Ramos (cell line): ENCODE measurements around the gene APCDD1L.

ENCODE experiments used
- in situ Hi-C: fragments of 300-500 bp; cut with MboI; formaldehyde crosslinking; loops from one replicate; pipeline ENCODE4 v1.14.3; 2022; ENCODE audit warnings: low sequenced_read_pairs; ENCODE audit not compliant: unreplicated experiment

APCDD1L gene

DNA sequence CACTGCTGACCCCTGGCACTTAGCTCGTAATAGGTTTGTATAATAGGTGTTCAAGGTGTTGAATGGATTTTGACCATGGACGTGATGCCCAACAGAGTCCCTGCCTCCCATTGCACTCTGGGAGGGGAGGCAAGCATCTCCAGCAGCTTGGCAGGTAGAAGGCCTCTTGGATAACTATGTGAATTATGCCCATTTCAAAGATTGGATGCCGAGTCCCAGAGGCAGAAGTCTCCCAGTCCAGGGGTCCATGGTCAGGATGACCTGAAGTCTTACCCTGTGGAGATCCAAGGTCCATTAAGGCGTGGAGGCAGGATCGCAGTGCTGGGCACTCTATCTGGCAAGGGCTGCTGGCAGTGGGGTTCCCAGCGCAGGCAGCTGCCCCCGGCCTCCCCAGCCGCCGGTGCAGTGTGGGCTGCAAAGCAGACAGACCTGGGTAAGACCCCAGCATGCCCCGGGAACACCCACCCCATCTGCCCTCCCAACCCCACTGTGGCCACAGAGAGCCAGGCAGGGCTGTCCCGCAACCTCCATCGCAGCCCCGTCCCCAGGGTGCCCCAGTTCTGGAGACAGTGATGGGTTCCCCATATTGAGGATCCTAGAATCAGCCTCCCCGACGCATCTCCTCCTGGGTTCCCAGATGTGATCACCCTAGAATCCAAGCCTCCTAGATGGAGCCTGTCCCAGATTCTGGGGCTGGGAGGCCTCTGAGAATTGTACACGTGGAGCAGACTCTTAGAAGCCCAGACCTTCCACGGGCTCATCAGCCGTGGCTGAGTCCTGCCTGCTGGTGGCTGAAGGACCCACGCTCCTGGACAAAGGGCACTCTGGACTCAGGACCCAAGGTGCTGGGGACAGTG lies 44.6 kb downstream of the APCDD1L start:
- in situ Hi-C loops = no loop called here

DNA sequence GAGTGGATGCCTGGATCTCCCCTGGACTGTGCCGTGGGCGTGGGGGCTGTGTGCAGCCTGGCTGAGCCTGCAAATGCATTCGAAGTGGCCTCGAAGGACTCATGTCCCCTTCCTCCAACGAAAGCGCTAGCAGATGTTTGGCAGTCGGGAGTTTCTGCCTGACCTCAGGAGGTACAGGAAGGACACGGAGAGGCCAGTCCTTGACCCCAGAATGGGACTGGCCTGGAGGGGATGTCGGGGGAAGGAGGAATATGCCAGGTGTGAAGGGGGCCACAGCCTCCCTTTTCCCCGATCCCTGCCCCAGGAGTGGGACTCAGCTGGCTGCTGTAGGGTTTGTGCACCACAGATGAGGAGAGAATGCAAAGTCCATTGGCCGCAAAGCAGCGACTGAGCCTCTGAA lies 45.6 kb downstream of the APCDD1L start:
- in situ Hi-C loops = no loop called here

DNA sequence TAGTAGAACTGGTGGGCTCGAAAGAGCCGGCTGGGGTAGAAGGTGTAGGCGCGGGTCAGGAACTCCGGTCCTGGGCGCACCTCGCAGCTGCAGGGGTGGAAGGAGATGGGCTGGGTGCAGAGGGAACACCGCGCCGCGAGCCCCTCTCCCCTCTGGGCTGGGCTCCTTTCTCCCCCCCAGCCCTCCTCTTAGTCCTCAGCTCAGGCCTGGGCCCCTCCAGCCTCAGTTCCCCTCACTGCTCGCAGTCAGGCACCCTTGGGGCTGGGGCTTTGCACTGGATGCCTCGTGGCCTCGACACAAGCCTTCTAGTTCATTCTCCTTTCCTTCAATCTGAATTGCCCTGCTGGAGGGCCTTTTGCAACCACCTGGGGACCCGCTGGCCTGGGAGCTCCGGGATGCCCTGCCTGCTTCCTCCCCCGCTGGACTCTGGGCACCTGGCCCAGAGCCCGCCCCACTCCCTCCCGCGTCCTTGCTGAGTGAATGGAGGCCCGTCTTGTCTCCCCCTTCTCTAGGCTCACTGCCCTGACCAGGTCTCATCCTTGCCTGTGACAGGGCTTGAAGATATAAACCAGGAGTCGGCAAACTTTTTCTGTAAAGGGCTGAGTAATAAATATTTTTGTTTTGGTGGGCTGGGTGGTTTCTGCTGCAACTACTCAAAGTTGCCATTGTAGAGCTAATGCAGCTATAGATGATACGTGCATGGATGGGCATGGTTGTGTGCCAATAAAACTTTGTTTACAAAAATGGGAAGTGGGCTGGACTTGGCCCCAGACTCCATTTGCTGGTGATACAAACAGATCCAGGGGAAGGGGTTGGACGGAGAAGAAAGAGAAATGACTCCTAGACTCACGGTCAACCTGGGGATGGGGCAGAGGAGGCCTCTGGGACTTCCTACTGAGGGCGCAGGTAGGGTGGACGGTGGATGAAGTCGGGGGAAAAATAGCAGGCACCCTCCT lies 47.3 kb downstream of the APCDD1L start:
- in situ Hi-C loops = no loop called here

DNA sequence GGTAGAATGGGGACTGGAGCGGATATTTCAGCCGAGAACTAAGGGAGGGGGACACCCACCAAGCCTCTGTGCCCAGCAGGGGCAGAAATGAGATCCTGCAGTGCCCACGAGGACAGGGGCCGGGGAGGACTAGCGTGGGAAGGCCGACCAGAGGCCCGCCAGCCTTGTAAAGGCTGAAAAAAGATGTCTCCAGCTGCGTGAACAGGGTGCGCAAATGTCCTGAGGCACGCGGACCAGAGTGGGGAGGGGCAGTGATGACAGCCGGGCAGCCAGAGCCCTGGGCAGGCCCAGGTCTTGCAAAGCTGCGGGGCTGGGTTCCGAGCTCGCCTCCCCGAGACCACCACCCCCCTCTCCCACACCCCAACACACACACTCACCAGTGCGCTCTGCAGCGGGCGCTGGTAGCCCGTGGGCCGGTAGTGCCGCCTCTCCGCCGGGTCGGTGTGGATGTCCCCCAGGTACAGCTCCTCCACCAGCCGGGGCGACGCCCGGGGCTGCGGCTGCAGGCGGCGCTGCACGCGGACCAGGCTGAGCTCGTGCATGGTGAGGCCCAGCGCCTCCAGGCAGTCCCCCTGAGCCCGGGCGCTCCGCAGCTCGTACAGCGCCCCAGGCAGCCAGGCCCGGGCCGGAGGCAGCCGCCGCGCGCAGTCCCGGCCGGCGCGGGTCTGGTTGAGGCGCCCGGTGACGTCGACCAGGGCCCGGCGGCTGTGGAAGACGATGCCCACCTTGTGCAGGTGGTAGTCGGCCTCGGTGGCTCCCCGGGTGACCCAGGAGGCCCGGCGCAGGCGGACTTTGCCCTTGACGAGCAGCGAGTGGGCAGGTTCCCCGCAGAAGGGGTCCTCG lies 48.2 kb downstream of the APCDD1L start:
- in situ Hi-C loops = no loop called here

DNA sequence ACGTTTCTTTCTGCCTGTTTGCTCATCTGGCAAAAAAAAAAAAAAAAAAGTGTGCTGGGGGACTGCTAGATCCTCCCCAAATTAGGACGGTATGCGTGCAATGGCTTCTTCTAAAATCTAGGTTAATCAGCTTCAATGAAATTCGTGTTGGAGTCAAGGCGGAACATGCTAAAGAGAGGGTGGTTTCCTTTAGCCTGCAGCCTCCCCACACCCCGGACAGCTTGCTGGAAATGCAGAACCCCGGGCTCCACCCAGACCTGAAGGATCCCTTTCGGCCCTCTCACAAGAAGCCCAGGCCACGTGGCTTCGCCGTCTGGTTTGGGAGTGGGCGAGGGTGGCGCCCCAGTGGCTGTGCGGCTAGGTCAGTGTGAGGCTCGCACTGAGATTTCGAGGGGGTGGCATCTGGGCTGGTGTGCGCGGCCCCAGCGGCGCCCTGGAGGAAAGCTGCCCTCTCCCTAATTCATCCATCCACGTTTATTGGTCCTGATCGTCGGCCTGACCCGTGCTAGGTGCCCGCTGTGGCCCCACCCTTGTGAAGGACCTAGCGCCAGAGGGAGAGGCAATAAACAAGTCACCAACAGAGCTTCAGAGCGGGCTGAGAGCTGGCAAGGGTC lies 49.0 kb downstream of the APCDD1L start:
- in situ Hi-C loops = no loop called here

DNA sequence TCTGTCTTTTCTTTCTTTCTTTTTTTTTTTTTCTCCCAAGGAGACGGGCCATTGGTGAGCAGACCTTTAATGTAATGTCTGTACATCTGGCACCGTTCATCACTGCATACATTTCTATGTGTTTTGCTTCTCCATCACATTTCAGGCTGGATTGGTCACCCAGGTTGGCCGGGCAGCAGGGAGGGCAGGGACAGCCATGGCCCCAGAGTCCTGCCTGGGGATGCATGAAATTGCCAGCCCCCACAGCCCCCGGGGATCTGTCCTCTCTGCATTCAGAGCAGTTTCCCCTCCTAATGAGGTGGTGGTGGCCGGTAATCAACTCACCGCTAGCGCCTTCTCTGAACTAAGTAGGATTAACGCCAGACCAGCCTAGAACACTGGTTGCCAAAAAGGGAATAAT lies 50.4 kb downstream of the APCDD1L start:
- in situ Hi-C loops = no loop called here

DNA sequence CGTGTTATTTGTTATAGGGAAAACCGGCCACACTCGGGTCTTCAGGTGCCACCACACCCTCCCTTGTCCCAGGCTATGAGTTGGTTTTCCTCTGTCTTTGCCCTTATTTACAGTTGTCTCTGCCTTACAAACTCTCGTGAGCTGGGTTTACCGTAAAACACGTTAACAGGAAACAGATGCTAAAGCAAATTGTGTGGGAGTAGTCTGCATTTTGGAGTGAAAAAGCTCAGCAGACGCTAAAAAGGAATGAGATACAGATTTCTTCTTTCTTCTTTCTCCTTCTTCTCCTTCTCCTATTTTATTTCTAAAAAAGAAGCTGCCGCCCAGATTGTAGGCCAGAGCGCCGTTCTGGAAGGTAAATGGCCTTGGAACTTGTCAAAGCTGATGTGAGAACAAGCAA lies 51.9 kb downstream of the APCDD1L start:
- in situ Hi-C loops = no loop called here

DNA sequence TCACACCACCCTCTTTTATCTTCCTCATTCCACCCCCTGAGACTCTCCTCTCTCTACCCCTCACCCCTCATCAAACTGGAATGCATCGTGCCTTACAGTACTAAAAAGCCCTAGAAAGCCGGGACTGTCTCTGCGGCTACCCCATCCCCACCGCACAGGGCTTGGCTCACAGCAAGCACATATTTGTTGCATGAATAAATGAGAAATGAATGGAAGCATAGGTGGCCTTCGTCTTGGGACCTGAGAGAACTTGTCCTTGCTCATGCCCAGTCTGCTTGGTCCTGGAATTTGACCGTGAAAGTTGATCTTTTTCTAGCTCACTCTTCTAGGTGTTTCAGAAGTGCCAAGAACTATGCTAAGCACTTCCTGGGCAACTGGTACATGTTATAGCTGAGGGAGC lies 53.3 kb downstream of the APCDD1L start:
- in situ Hi-C loops = no loop called here

DNA sequence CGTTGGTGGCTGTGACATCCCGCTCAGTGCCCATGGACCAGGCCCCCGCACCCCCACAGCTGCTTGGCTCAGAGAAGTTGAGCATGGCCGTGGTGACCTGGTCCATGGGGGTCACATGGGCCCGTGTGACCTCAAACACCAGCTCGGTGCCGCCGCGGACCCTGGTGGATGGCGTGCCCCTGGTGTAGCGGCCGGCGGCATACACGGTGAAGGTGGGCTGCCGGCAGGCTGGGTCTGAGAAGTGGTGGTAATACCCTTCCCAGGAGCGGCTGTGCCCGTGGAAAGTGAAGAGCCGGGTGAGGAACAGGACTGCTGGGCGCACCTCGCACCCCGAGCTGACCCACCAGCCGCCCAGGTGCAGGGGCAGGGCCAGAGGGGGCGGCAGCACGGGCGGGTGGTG lies 54.1 kb downstream of the APCDD1L start:
- in situ Hi-C loops = no loop called here

DNA sequence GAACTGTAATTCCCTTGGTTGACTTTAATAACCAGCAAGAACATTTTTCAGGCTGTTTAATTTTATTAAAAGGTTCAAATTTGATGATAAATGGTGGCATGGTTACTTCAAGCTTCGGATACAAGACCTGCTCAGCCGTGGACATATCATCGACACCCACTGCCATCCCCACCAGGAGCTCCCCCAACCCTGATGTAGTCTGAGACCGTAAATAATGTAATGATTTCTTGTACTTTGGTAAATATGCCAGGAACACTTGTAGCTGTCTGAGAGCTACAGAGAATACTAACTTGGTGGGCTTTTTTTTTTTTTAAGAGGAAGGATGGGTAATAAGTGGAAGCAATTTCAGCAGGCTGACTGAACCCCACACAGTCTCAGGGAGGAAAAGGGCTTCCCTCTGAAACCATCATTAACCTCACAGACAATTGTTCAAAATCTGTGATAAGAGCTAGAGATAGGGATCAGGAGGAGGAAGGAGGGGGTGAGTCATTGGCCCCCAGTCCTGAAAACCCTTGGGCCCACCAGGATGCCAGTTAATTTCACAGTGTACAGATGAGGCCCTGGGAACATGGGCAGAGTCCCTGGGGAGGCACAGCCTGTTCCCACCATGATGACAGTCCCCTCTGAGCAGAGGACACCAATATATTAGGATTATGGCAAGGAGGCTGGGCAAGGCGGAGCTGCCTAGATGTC lies 56.0 kb downstream of the APCDD1L start:
- in situ Hi-C loops = no loop called here

DNA sequence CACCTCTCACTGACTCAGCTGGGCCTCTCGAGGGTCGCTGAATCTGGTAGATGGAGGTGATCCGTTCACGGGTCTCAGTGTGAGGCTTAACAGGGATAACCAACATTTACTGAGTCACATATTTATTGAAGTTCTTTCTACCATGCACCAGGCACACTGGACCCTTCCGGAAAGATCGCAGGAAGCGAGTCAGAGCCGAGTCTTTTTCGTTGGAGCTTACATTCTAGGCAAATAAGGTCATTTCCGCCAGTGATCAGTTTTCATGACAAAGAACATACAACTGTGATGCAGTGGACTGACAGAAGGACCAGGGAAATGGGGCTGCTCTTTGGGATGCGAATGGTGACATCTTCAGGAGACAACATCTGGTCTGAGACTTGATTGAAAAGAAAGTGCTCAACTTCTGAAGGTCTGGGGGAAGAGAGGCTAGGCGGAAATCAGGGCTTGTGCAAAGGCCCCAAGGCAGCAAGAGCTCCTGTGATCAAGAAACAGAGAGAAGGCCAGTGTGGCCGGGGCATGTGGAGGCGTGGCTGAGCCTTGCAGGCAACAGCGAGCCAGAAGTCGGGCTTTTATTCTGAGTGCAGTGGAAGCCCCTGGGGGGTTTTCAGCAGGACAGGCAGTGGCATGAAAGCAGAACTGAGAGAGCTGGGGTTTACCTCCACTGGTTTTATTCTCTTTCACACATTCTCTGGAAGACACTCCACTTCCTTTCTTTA lies 56.7 kb downstream of the APCDD1L start:
- in situ Hi-C loops = no loop called here

DNA sequence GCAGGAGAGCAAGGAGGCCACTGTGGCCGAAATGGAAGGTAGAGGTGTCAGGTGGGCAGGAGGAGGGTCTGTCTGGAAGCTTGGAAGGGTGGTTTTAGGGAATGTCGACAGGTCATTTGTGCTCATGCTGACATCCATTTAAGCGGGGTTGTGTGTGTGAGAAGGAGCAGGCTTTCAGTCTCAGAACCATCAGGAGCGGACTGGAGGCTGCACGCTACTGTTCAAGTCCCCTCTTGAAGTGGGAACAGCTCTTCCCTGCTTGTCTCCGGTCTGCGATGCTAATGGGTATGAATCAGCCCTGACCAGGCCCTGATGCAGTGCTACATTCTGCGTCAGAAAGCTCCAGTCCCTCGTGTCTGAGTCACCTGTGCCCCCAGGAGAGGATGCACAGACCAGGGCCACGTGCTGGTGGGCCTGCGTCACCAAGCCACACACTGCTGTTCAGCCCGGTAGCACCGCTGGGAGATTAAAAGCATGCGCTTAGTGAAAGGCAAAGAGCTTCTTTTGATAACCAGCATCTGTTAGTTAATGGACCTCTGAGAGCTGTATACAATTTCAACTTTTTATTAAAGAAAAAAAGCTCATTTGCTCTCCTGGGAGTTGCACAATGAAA lies 58.0 kb downstream of the APCDD1L start:
- in situ Hi-C loops = no loop called here

DNA sequence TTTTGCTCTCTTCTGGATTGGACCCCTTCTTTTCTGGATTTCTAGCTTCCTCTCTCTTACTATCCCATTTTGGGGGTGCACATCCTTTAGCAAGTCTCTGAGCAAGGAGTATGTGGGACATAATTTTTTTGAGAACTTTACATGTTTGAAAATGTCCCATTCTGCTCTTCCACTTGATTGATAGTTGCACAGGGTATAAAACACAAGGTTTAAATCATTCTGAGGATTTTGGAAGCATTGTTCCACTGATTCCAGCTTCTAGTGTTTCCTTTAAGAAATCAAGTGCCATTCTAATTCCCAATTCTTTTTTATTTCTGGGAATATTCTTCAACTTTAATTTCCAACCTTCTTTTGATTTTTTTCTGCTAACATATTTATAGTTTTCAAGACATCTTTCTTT lies 60.7 kb downstream of the APCDD1L start:
- in situ Hi-C loops = no loop called here

DNA sequence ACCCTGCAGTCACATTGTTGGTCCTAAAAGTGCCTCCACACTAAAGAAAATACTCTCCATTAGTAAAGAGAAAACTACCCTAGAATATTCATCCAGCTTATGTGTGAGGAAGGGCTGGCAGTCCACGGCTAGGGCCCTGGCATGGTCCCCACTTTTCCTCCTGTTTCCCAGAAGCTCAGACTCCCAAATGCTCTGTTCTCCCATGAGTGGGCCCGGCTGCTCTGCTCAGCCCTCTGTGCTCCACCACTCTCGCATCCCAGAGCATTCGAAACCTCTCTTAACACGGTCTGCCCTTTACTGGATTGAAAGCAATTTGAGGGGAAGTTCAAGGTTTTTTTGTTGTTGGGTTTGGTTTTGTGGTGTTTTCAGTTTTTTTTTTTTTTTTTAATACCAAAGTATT lies 61.8 kb downstream of the APCDD1L start:
- in situ Hi-C loops = no loop called here

DNA sequence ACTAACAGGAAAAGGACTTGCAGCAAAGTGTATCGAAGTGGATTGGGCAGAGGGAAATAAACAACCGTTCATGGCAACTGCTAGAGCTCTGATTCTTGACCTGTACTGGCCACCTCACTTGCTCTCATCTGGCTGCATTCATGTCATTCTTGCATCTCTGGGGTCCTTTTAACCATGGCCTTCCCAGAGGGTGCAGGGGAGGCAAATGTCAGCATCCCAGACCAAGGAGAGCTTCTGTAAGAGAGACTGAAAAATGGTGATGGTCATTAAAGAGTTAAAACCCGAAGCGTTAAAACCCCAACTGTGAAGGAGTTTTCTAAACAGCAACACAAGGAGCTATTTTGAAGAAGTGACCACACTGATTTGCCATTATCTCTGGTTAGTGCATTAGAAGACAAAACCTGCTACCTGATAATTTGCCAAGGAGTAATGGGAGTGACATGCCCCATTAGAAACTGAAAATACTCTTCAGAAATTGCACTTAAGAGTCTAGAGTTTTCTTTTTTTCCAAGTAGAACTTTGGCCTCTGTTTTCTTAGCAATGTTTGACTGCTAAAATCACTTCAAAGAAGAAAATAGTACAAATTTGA lies 62.4 kb downstream of the APCDD1L start:
- in situ Hi-C loops = no loop called here

DNA sequence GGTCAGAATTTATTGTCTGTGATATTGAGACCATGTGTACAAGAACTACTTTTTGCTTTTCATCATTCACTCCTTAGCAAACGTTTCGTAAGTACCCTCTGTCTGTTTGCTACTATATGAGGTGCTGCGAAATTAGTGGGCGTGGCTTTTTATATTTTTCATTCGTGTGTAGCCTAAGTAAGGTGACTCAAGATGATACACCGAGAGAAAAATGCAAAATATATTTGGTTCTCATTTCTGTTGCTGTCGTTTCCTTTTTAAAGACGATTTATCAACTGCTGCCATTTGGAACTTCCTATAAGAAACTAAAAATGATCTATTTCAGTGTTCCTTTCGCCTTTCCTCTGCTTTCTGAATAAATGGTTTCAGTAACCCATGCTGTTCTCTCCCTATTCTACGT lies 64.9 kb downstream of the APCDD1L start:
- in situ Hi-C loops = no loop called here

DNA sequence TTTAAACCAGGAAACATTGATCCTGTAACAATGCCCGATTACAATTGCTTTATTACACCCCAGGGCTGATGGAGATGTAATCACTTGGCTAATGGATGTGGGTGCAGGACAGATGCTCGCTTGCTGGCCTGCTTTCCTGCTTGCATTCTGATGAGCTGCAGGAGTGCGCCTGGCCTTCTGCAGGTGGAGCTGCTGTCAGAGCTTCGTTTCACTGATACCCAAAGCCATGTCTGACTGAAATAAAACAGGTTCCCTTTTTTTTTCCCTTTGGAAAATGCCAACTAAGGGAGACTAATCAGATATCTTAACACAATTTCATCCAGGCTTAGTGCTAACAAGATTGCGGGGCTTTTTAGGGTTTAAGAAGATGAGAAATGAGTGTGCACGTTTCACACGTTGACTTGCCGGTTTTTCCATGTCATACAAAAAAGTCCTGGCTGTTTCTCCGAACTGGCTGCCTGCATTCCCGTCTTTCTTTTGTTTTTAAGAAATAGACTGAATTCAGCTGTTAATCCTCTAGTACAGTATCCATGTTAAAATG lies 65.4 kb downstream of the APCDD1L start:
- in situ Hi-C loops = loop anchor here (10.0 kb wide), 1 partner anchor 205 kb away; no protein-coding TSS in a partner anchor

DNA sequence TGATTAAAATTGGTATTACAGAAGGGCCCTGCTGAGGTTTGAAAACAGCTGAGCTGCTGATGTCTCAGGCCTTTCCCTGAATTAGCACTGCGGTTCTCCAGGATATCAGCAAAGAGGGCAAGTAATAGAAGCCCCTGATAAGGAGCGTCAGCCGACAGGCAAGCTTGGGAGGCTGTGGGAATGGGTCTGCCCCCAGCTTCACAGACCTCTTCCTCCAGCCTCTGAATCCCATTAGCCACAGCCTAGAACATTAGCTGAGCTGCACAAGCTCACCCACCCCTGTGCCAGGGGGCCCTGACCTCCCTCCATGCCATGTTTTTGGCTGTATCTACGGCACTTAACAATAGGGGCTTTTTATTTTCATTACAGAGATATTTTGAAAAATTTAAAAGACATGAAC lies 66.2 kb downstream of the APCDD1L start:
- in situ Hi-C loops = loop anchor here (10.0 kb wide), 1 partner anchor 204 kb away; no protein-coding TSS in a partner anchor
